IMR-90 (cell line): ENCODE data around the gene ELF5. TPM values are rescaled to one million over a fixed set of nuclear protein-coding genes. Genes with fewer than 3 reads are reported as not detected.

Experiments
- ATAC-seq: fragments of 200-7000 bp; cut with Tn5 transposase; 2 replicates; pipeline ENCODE4 v1.9.1; 2020; ENCODE audit warnings: low read depth, mild to moderate bottlenecking, moderate library complexity
- BruUV-seq: library from RNA; stranded (reverse); fragments of 400-500 nt; replicated peaks from 2 replicates; lab custom pipeline; 2021; lab: Mats Ljungman, UMichigan
- CTCF ChIA-PET: fragments of 300-600 bp; formaldehyde crosslinking; extraction: SDS; loops from one replicate; lab custom pipeline; 2021; ENCODE audit warnings: antibody characterized with exemption; lab: Yijun Ruan, JAX
- POLR2A ChIA-PET: fragments of 300-600 bp; sonication (Branson Sonifier 250); formaldehyde crosslinking; loops from one replicate; lab custom pipeline; 2022; ENCODE audit warnings: antibody characterized with exemption; ENCODE audit not compliant: unreplicated experiment; lab: Charles Lee
- DNase-seq: peaks from one replicate; pipeline ENCODE4 v3.0.0; 2013
- H2AFZ ChIP-seq: replicated peaks from 2 replicates; pipeline ENCODE3; 2013; ENCODE audit warnings: low read length, mild to moderate bottlenecking; ENCODE audit not compliant: poor library complexity
- H2AK5ac ChIP-seq: 2 replicates; pipeline ENCODE4 v1.6.1; 2013; ENCODE audit warnings: low read depth, low read length, inconsistent platforms
- H2AK9ac ChIP-seq: replicated peaks from 2 replicates; pipeline ENCODE3; 2013; ENCODE audit warnings: mild to moderate bottlenecking, low read depth, low read length, moderate library complexity; ENCODE audit not compliant: poor library complexity
- H2BK120ac ChIP-seq: 2 replicates; pipeline ENCODE4 v1.6.1; 2013; ENCODE audit warnings: low read depth, low read length, inconsistent platforms
- H2BK15ac ChIP-seq: 3 replicates; pipeline ENCODE4 v1.6.1; 2013; ENCODE audit warnings: low read depth, low read length, inconsistent platforms
- H2BK20ac ChIP-seq: 2 replicates; pipeline ENCODE4 v1.6.1; 2013; ENCODE audit warnings: low read depth, mild to moderate bottlenecking, inconsistent platforms, low read length, moderate library complexity
- H2BK5ac ChIP-seq: 2 replicates; pipeline ENCODE4 v1.6.1; 2013; ENCODE audit warnings: mild to moderate bottlenecking, low read depth, low read length, inconsistent platforms; ENCODE audit not compliant: poor library complexity, severe bottlenecking
- H3K14ac ChIP-seq: replicated peaks from 2 replicates; pipeline ENCODE4 v1.6.1; 2013; ENCODE audit warnings: low read depth, low read length, inconsistent platforms
- H3K18ac ChIP-seq: 2 replicates; pipeline ENCODE4 v1.6.1; 2013; ENCODE audit warnings: low read depth, low read length, control low read depth
- H3K23ac ChIP-seq: 2 replicates; pipeline ENCODE4 v1.6.1; 2013; ENCODE audit warnings: low read depth, low read length, inconsistent platforms
- H3K27ac ChIP-seq: 2 replicates; pipeline ENCODE4 v1.5.1; 2013; ENCODE audit warnings: mild to moderate bottlenecking, control low read depth, low read length; ENCODE audit not compliant: insufficient read depth
- H3K27me3 ChIP-seq: 2 replicates; pipeline ENCODE4 v1.6.1; 2013; ENCODE audit warnings: low read length; ENCODE audit not compliant: control insufficient read depth, insufficient read depth
- H3K36me3 ChIP-seq: 2 replicates; pipeline ENCODE4 v1.6.1; 2013; ENCODE audit warnings: low read length, mixed read lengths; ENCODE audit not compliant: control insufficient read depth, insufficient read depth
- H3K4ac ChIP-seq: 2 replicates; pipeline ENCODE4 v1.6.1; 2013; ENCODE audit warnings: low read depth, low read length, inconsistent platforms
- H3K4me1 ChIP-seq: 2 replicates; pipeline ENCODE4 v1.6.1; 2013; ENCODE audit warnings: low read length, mixed read lengths; ENCODE audit not compliant: control insufficient read depth, insufficient read depth
- H3K4me2 ChIP-seq: 2 replicates; pipeline ENCODE4 v1.6.1; 2013; ENCODE audit warnings: low read depth, mild to moderate bottlenecking, control low read depth, low read length, moderate library complexity
- H3K4me3 ChIP-seq: 2 replicates; pipeline ENCODE4 v1.5.1; 2013; ENCODE audit warnings: low read depth, mild to moderate bottlenecking, control low read depth, low read length, moderate library complexity; ENCODE audit not compliant: insufficient read depth
- H3K56ac ChIP-seq: 2 replicates; pipeline ENCODE4 v1.6.1; 2013; ENCODE audit warnings: low read length, inconsistent platforms; ENCODE audit not compliant: insufficient read depth; ENCODE audit errors: extremely low read depth
- H3K79me1 ChIP-seq, 2 experiments: 2 replicates each; pipeline ENCODE4 v1.6.1; 2013; ENCODE audit warnings: low read length in 2 of 2, inconsistent platforms in 1 of 2, low read depth in 1 of 2
- H3K9ac ChIP-seq: 2 replicates; pipeline ENCODE4 v1.6.1; 2013; ENCODE audit warnings: low read depth, low read length, control low read depth
- H3K9me1 ChIP-seq: 2 replicates; pipeline ENCODE4 v1.6.1; 2013; ENCODE audit warnings: low read length, inconsistent platforms; ENCODE audit not compliant: insufficient read depth
- H3K9me3 ChIP-seq: 2 replicates; pipeline ENCODE4 v1.6.1; 2013; ENCODE audit warnings: low read length; ENCODE audit not compliant: control insufficient read depth, insufficient read depth
- H4K20me1 ChIP-seq: 2 replicates; pipeline ENCODE4 v1.6.1; 2013; ENCODE audit warnings: low read length, inconsistent platforms; ENCODE audit not compliant: insufficient read depth
- H4K5ac ChIP-seq: 2 replicates; pipeline ENCODE4 v1.6.1; 2013; ENCODE audit warnings: mild to moderate bottlenecking, low read depth, low read length, control low read depth
- H4K8ac ChIP-seq, 2 experiments: 2 replicates each; pipeline ENCODE4 v1.6.1; 2013; ENCODE audit warnings: low read depth in 2 of 2, low read length in 2 of 2, control low read depth in 1 of 2, inconsistent platforms in 1 of 2
- H4K91ac ChIP-seq: 2 replicates; pipeline ENCODE4 v1.6.1; 2013; ENCODE audit warnings: low read depth, low read length, inconsistent platforms; ENCODE audit not compliant: insufficient read depth
- BHLHE40 ChIP-seq: fragments of 150-350 bp; IDR thresholded peaks from 2 replicates; pipeline ENCODE4 v1.6.1; 2016; ENCODE audit warnings: mild to moderate bottlenecking, low read depth, low read length
- CEBPB ChIP-seq: IDR thresholded peaks from 2 replicates; pipeline ENCODE4 v1.6.1; 2012; ENCODE audit warnings: low read depth, low read length, improper control_type of control experiment
- CHD1 ChIP-seq: IDR thresholded peaks from 2 replicates; pipeline ENCODE4 v1.6.1; 2012; ENCODE audit warnings: low read depth, low read length, improper control_type of control experiment
- ELK1 ChIP-seq: fragments of 150-350 bp; IDR thresholded peaks from 2 replicates; pipeline ENCODE4 v1.6.1; 2016; ENCODE audit warnings: low read depth, mild to moderate bottlenecking, low read length, moderate library complexity, borderline replicate concordance
- MAZ ChIP-seq: IDR thresholded peaks from 2 replicates; pipeline ENCODE4 v1.6.1; 2012; ENCODE audit warnings: low read depth, mild to moderate bottlenecking, low read length, improper control_type of control experiment, moderate library complexity, borderline replicate concordance
- NFE2L2 ChIP-seq: fragments of 150-350 bp; IDR thresholded peaks from 2 replicates; pipeline ENCODE4 v1.6.1; 2016; ENCODE audit warnings: low read depth, mild to moderate bottlenecking, low read length
- POLR2A ChIP-seq: IDR thresholded peaks from 2 replicates; pipeline ENCODE4 v1.6.1; 2012; ENCODE audit warnings: mild to moderate bottlenecking, low read depth, low read length
- RAD21 ChIP-seq: IDR thresholded peaks from 2 replicates; pipeline ENCODE4 v1.6.1; 2012; ENCODE audit warnings: low read length, improper control_type of control experiment
- RCOR1 ChIP-seq: IDR thresholded peaks from 2 replicates; pipeline ENCODE4 v1.6.1; 2012; ENCODE audit warnings: mild to moderate bottlenecking, low read length, improper control_type of control experiment; ENCODE audit not compliant: insufficient replicate concordance
- RFX5 ChIP-seq: IDR thresholded peaks from 2 replicates; pipeline ENCODE4 v1.8.0; 2012; ENCODE audit warnings: low read depth, mild to moderate bottlenecking, low read length, moderate library complexity
- SMC3 ChIP-seq: fragments of 150-350 bp; IDR thresholded peaks from 2 replicates; pipeline ENCODE4 v1.6.1; 2016; ENCODE audit warnings: low read depth, mild to moderate bottlenecking, antibody characterized with exemption, low read length, moderate library complexity
- WGBS, 2 experiments: methylation state at CpG; one replicate each; pipeline versions ENCODE4 v1.1.5 to v1.1.7; 2013; ENCODE audit warnings: missing lambda C conversion rate in 2 of 2; ENCODE audit not compliant: insufficient read length in 1 of 2; ENCODE audit errors: extremely low coverage in 2 of 2; 5-methylcytosine and 5-hydroxymethylcytosine counted together
- dilution Hi-C: fragments of 300-500 bp; cut with HindIII; formaldehyde crosslinking; loops from one replicate; pipeline ENCODE4 v1.14.3; 2018; ENCODE audit warnings: low sequenced_read_pairs; ENCODE audit not compliant: unreplicated experiment
- in situ Hi-C: fragments of 300-500 bp; cut with MboI; formaldehyde crosslinking; loops from 3 replicates; pipeline ENCODE4 v1.14.3; 2019; ENCODE audit warnings: low sequenced_read_pairs, inconsistent platforms, mixed read lengths
- intact Hi-C: fragments of 100-400 bp; cut with micrococcal nuclease; formaldehyde crosslinking; loops from 2 replicates; pipeline ENCODE4 v1.10.0; 2022
- polyA plus RNA-seq, 3 experiments: library from polyadenylated mRNA; depleted of rRNA; stranded (reverse); fragments of >200 nt; gene quantifications; 2 replicates each; pipeline ENCODE4 v1.2.3, GENCODE V29; 2012; ENCODE audit warnings: low replicate concordance in 1 of 3
- total RNA-seq: library from RNA; depleted of rRNA; stranded (reverse); fragments of >200 nt; gene quantifications from 2 replicates; pipeline ENCODE4 v1.2.3, GENCODE V29; 2012

ELF5 gene
- total and polyA plus RNA-seq, 2 of the 4 experiments (the other 2 are of a cell fraction): not detected

GRCh38 chr11:34537636-34538035 lies 24.0 kb upstream of the ELF5 start:
- Histone ChIP-seq H3K9me3 (peaks cover 11% of the 10 kb centered on the region), H2BK120ac (no peak overlapping the region), H3K9me1 (no peaks in the 10 kb centered on the region), H3K18ac (no peak overlapping the region), H3K27me3 (peaks cover 43% of the 10 kb centered on the region), H2BK15ac (no peak overlapping the region), H3K14ac (no peak overlapping the region), H3K23ac (no peak overlapping the region), H3K9ac (no peak overlapping the region), H4K5ac (no peak overlapping the region), H3K4me3 (no peak overlapping the region), H3K79me1 (no peaks in the 10 kb centered on the region), H2BK5ac (no peak overlapping the region), H3K4ac (no peak overlapping the region), H3K56ac (no peak overlapping the region), H4K8ac (no peak overlapping the region), H2BK20ac (no peak overlapping the region), H2AK5ac (no peak overlapping the region), H3K4me2 (no peak overlapping the region), H3K27ac (no peak overlapping the region), H3K4me1 (no peaks in the 10 kb centered on the region), H4K91ac (no peak overlapping the region), H2AK9ac (no peak overlapping the region), H4K20me1 (no peaks in the 10 kb centered on the region), H3K36me3 (no peaks in the 10 kb centered on the region), H2AFZ (no peak overlapping the region)
- dilution Hi-C loops (no loop called here), in situ Hi-C loops (no loop called here), intact Hi-C loops (no loop called here)
- DNase-seq: no peak
- ChIA-PET CTCF (no interaction called here), POLR2A (no interaction called here)
- no TSS peak for BruUV-seq
- no peak for ATAC-seq
- TF ChIP-seq BHLHE40 (no peak), ELK1 (no peak), CEBPB (no peak), RAD21 (no peak), RCOR1 (no peak), NFE2L2 (no peak), RFX5 (no peak), POLR2A (no peak), MAZ (no peak), CHD1 (no peak), SMC3 (no peak)
- no CpG with 5 or more reads among the region's 1 CpG for WGBS, 2 experiments
